Glutamatergic neuron (in vitro differentiated cells): Measurements from ENCODE around the gene BCAP29. TPM values are rescaled to one million over a fixed set of nuclear protein-coding genes. Genes with fewer than 3 reads are reported as not detected.
"Not testable (repeated sequence)": the region's sequence is repeated elsewhere in the genome, so short reads cannot be mapped to it uniquely, and the experiment has no call there.

Source experiments
- DNase-seq: peaks from one replicate; pipeline ENCODE4 v3.0.0; 2022
- H3K27ac Mint-ChIP-seq: one replicate; pipeline ENCODE4 v1.8.0; 2020; ENCODE audit warnings: mild to moderate bottlenecking, mixed read lengths, inconsistent platforms; ENCODE audit not compliant: unreplicated experiment
- H3K27me3 Mint-ChIP-seq: one replicate; pipeline ENCODE4 v1.8.0; 2020; ENCODE audit warnings: mild to moderate bottlenecking, moderate library complexity, mixed read lengths, inconsistent platforms; ENCODE audit not compliant: unreplicated experiment
- H3K36me3 Mint-ChIP-seq: one replicate; pipeline ENCODE4 v1.8.0; 2020; ENCODE audit warnings: mild to moderate bottlenecking, mixed read lengths, inconsistent platforms; ENCODE audit not compliant: unreplicated experiment
- H3K4me1 Mint-ChIP-seq: one replicate; pipeline ENCODE4 v1.8.0; 2020; ENCODE audit warnings: mild to moderate bottlenecking, low read depth, mixed read lengths, inconsistent platforms; ENCODE audit not compliant: unreplicated experiment
- H3K4me3 Mint-ChIP-seq: one replicate; pipeline ENCODE4 v1.8.0; 2020; ENCODE audit warnings: mild to moderate bottlenecking, mixed read lengths, inconsistent platforms; ENCODE audit not compliant: unreplicated experiment
- H3K9me3 Mint-ChIP-seq: one replicate; pipeline ENCODE4 v1.8.0; 2020; ENCODE audit warnings: mild to moderate bottlenecking, moderate library complexity, mixed read lengths, inconsistent platforms; ENCODE audit not compliant: unreplicated experiment
- CTCF ChIP-seq: fragments of 200-600 bp; sonication (generic); IDR thresholded peaks from one replicate; pipeline ENCODE4 v1.5.0; 2021; ENCODE audit not compliant: partially characterized antibody, unreplicated experiment
- total RNA-seq: library from RNA; stranded (reverse); fragmentation: NEBNext Ultra II Directional; extraction: Animal tissue kit (Norgen Biotek cat#: 25700); gene quantifications from one replicate; pipeline ENCODE4 v1.2.1, GENCODE V29; 2021; ENCODE audit not compliant: unreplicated experiment

Gene BCAP29
- total RNA-seq, 1 donor from 2014 or later, result 30.1 TPM

GRCh38 chr7:107631588-107632491, 51.8 kb downstream of the BCAP29 start:
- Mint-ChIP-seq H3K4me3 (no peak overlapping the region), H3K9me3 (peaks cover 5% of the 10 kb centered on the region), H3K27me3 (peaks cover 4% of the 10 kb centered on the region), H3K36me3 (no peaks in the 10 kb centered on the region), H3K27ac (no peak overlapping the region), H3K4me1 (peaks cover 12% of the 10 kb centered on the region)
- no peak for DNase-seq
- no peak for TF ChIP-seq CTCF

GRCh38 chr7:107632492-107632865, 52.4 kb downstream of the BCAP29 start:
- Mint-ChIP-seq H3K27me3 (peaks cover 4% of the 10 kb centered on the region), H3K9me3 (peaks cover 5% of the 10 kb centered on the region), H3K4me1 (peaks cover 12% of the 10 kb centered on the region), H3K36me3 (no peaks in the 10 kb centered on the region), H3K27ac (no peak overlapping the region), H3K4me3 (no peak overlapping the region)
- TF ChIP-seq CTCF, result no peak
- no peak for DNase-seq

GRCh38 chr7:107638594-107638993, 58.5 kb downstream of the BCAP29 start:
- Mint-ChIP-seq H3K27ac (no peak overlapping the region), H3K27me3 (peaks cover 2% of the 10 kb centered on the region), H3K4me1 (peaks cover 14% of the 10 kb centered on the region), H3K36me3 (no peaks in the 10 kb centered on the region), H3K4me3 (no peak overlapping the region), H3K9me3 (peaks cover 3% of the 10 kb centered on the region)
- TF ChIP-seq CTCF, result no peak
- no peak for DNase-seq

GRCh38 chr7:107639070-107639469, 59.0 kb downstream of the BCAP29 start:
- not testable (repeated sequence) for H3K4me3 Mint-ChIP-seq, H3K9me3 Mint-ChIP-seq, DNase-seq, H3K36me3 Mint-ChIP-seq, H3K27me3 Mint-ChIP-seq, H3K27ac Mint-ChIP-seq
- peaks cover 14% of the 10 kb centered on the region for H3K4me1 Mint-ChIP-seq

- peaks cover 2% of the 10 kb centered on the region for H3K27me3 Mint-ChIP-seq
- H3K4me3 Mint-ChIP-seq, result peak overlapping the region; percentile 30
- peaks cover 9% of the 10 kb centered on the region for H3K4me1 Mint-ChIP-seq
- peaks cover 1% of the 10 kb centered on the region for H3K9me3 Mint-ChIP-seq
- H3K27ac Mint-ChIP-seq, result peak overlapping the region; percentile 39
- no peak for TF ChIP-seq CTCF
- no peak for DNase-seq
- H3K36me3 Mint-ChIP-seq, result no peaks in the 10 kb centered on the region
These were observed 61.6 kb downstream of the BCAP29 start for GRCh38 chr7:107641676-107642075.
